Coronary artery (tissue), 2 donors: Measurements from ENCODE around the gene NCOR1.

Source experiments
- DNase-seq: peaks from one replicate; pipeline ENCODE4 v3.0.0-alpha.2; 2017; ENCODE audit warnings: low spot score
- H3K27ac ChIP-seq, 2 donors: fragments of 200-600 bp; sonication (generic); one replicate each; pipeline ENCODE4 v1.5.1; 2016 to 2019
- H3K4me3 ChIP-seq: fragments of 200-600 bp; sonication (generic); 2 replicates; pipeline ENCODE4 v1.5.1; 2016; ENCODE audit warnings: mild to moderate bottlenecking, moderate library complexity
- TF ChIP-seq, protein P1 (sequence below): fragments of 200-600 bp; sonication (generic); IDR thresholded peaks from one replicate; pipeline ENCODE4 v1.5.1; 2019; ENCODE audit warnings: antibody characterized with exemption

NCOR1 gene

DNA sequence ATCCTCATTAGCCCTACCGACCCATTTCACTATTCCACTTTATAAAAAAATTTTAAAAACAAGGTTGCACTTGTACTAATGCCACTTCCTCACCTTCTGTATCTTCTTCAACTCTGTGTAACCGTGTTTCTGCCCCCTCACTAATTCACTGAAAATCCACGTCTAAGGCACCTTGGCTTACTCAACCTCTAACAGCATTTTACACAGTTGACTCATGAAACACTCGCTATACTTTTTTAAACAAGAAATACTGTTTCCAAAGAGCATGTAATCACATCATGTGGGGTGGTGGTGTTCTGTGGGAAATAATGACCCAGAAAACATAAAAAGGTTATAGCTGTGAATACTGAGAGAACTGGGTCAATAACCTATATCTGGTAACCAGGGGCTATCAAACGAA is 79.9 kb downstream of the NCOR1 start:
- TF ChIP-seq, protein P1, sequence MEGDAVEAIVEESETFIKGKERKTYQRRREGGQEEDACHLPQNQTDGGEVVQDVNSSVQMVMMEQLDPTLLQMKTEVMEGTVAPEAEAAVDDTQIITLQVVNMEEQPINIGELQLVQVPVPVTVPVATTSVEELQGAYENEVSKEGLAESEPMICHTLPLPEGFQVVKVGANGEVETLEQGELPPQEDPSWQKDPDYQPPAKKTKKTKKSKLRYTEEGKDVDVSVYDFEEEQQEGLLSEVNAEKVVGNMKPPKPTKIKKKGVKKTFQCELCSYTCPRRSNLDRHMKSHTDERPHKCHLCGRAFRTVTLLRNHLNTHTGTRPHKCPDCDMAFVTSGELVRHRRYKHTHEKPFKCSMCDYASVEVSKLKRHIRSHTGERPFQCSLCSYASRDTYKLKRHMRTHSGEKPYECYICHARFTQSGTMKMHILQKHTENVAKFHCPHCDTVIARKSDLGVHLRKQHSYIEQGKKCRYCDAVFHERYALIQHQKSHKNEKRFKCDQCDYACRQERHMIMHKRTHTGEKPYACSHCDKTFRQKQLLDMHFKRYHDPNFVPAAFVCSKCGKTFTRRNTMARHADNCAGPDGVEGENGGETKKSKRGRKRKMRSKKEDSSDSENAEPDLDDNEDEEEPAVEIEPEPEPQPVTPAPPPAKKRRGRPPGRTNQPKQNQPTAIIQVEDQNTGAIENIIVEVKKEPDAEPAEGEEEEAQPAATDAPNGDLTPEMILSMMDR, result no peak
- Histone ChIP-seq H3K4me3 (no peak overlapping the region), H3K27ac (no peak overlapping the region)
- no peak for DNase-seq

DNA sequence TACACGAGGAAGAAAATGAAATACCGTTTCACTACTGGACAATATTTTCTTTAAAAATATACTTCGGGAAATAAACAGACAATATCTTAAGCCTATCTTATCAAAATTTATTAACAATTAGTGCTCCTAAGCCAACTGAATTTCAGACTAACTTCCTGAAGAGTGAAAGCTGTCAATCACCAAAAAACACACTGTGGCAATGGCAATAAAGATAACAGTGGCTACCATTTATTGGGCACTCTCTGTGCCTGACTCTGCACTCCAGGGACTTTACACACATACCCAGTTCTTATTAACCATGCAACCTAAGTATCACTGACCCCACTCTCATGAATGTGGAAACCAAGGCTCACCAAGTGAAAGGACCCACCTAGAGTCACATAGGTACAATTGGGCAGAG is 83.7 kb downstream of the NCOR1 start:
- Histone ChIP-seq H3K4me3 (no peak overlapping the region), H3K27ac (no peak overlapping the region)
- TF ChIP-seq, protein P1, result no peak
- no peak for DNase-seq

DNA sequence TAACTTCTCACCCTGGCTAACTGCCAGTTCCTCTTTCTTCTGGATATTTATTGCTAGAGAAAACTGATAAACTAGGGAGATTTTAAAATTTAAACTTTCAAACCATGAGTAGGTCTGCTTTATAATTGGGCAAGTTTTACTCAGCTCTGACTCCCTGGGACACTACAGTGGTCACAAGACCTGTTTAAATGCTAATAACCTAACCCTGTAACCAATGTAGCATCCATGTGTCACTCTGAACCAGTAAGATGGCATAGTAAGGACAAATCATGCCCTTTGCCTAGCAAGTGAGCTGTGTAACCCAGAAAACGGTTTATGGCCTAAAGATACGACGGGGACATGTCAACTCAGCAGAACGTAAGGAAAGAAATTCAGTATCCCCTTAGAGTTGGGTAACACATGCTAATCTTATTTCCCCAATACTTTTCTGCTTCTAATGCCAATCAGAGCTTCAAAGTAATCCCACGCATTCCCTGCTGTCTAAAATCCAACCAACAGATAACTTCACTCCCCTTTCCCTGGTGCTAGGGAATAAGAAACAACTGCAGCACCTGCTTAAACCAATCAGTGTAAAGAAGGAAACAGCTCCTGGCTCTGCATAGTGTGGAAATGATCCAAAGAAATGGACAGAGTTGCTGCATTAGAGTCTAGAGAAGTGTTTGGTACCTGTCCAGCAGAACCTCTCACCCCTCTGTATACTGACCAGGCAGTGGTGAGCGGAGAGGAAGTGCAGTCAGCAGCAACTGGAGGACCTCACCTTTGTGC is 85.7 kb downstream of the NCOR1 start:
- H3K4me3 ChIP-seq, result no peak overlapping the region
- H3K27ac ChIP-seq, result no peak overlapping the region
- DNase-seq, result no peak
- TF ChIP-seq, protein P1, result no peak

DNA sequence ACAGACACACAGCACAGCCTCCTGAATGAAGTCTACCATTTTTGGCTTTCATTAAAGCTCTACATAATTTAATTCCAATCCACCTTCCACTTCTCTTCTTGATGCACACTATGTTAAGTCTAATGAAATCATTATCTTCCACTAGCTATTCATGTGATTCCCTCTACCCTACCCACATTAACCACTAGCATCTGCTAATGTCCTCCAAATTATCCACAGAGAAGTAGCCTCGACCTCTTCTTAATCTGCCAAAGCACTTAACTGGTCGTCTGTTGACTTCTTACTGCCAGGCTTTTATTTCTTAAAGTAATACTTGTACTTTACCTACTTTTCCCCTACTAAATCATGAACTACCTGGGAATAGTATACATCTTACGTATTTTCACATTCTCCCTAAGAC is 91.8 kb downstream of the NCOR1 start:
- H3K27ac ChIP-seq, result no peak overlapping the region
- TF ChIP-seq, protein P1, result no peak
- no peak for DNase-seq
- no peak overlapping the region for H3K4me3 ChIP-seq

DNA sequence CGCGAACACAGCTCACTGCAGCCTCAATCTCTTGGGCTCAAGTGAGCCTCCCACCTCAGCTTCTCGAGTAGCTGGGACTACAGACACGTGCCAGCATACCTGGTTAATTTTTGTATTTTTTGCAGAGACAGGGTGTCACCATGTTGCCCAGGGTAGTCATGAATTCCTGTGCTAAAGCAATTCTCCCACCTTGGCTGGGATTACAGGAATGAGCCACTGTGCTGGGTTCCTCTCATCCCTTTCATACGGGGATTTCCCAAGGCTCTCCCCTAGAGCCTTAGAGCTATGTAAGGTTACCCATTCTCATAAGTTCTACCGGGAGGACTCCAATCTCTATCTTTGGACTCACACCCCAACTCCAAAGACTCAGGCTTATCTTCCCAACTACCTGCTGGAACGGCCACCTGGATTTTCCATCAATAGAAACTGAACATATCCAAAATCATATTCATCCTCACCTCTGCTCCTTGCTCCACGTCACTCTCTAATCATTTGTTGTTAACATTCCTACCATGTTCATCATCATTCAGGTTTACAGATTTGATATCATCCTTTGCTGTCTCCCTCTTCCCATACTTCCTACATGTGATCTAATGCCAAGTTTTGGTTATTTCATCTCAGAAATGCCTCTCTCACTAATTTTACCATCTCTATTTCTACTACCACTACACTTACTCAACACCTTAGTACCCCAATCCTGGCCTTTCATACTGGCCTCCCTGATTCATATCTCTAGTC is 92.5 kb downstream of the NCOR1 start:
- H3K4me3 ChIP-seq, result no peak overlapping the region
- no peak for DNase-seq
- no peak overlapping the region for H3K27ac ChIP-seq
- TF ChIP-seq, protein P1, result no peak

DNA sequence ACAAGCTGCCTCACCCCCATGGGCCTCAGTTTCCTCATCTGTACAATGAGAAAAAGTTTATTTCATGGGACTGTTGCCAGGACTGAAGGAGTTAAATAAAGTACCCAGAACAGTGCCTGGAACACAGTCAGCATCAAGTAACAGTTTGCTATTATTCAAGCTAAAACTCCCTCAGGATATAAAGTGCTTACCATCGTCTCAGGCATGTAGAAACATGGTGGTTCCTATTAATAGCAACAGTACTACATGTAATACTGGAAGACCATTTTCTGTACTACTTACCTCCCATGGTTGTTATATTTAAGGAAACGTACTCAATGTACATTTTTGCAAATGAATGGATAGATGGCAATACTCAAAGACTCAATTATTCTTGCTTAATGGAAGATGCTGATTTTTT is 93.4 kb downstream of the NCOR1 start:
- DNase-seq, result no peak
- no peak overlapping the region for H3K27ac ChIP-seq
- H3K4me3 ChIP-seq, result no peak overlapping the region
- TF ChIP-seq, protein P1, result no peak

DNA sequence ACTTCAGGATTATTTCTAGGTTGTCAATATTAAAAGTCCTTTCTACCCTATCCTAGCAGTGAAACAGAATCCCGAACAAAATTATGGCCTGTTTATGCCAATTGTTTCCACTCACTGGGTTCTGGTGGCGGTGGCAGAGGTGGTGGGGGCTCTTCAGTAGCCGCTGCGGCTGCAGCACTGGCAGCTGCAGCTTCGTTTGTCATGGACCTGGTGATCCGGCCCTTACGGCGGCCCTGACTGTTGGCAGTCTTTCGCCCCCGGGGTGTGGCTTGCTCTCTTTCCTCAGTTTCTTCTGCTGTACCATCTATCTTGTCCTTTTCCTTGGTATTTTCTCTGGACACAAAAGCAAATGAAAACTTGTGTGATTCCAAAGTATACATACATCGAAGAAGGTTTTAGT is 94.4 kb downstream of the NCOR1 start:
- DNase-seq, result no peak
- H3K4me3 ChIP-seq, result no peak overlapping the region
- H3K27ac ChIP-seq, result no peak overlapping the region
- TF ChIP-seq, protein P1, result no peak
